GM19463 (cell line): ENCODE results near the gene RTKN2.
A peak's percentile ranks its signal among the peaks of the same experiment; 100 is the strongest.
"Not testable (repeated sequence)": the region's sequence is repeated elsewhere in the genome, so short reads cannot be mapped to it uniquely, and the experiment has no call there.

Experiments
- ATAC-seq: cut with Tn5 transposase; IDR thresholded peaks from one replicate; pipeline ENCODE4 v1.9.1; 2021; ENCODE audit warnings: mild to moderate bottlenecking, moderate library complexity; ENCODE audit not compliant: unreplicated experiment

RTKN2 gene

GRCh38 chr10:62268399-62269114, at the start of gene RTKN2:
RTKN2 (minus strand) TSS chr10:62268844; CDS start chr10:62268610, 234 bp downstream.
- peak; percentile 72 for ATAC-seq

GRCh38 chr10:62317257-62317656, 48.6 kb upstream of the RTKN2 start:
- ATAC-seq, result no peak

- no peak for ATAC-seq
These were observed 40.6 kb upstream of the RTKN2 start for GRCh38 chr10:62309254-62309653.

- no peak for ATAC-seq
These were observed 39.5 kb upstream of the RTKN2 start for GRCh38 chr10:62308101-62308500.

GRCh38 chr10:62307635-62308034, 39.0 kb upstream of the RTKN2 start:
- ATAC-seq, result no peak

- ATAC-seq, result no peak
These were observed 38.0 kb upstream of the RTKN2 start for GRCh38 chr10:62306663-62307062.

- no peak for ATAC-seq
These were observed 37.2 kb upstream of the RTKN2 start for GRCh38 chr10:62305813-62306212.

- ATAC-seq, result no peak
These were observed 35.3 kb upstream of the RTKN2 start for GRCh38 chr10:62303922-62304321.

- no peak for ATAC-seq
These were observed 34.1 kb upstream of the RTKN2 start for GRCh38 chr10:62302760-62303159.

- ATAC-seq, result no peak
These were observed 29.2 kb upstream of the RTKN2 start for GRCh38 chr10:62297857-62298256.

GRCh38 chr10:62284221-62284620, 15.6 kb upstream of the RTKN2 start:
- no peak for ATAC-seq

GRCh38 chr10:62281348-62281747, 12.7 kb upstream of the RTKN2 start:
- not testable (repeated sequence) for ATAC-seq

- ATAC-seq, result not testable (repeated sequence)
These were observed 11.7 kb upstream of the RTKN2 start for GRCh38 chr10:62280392-62280791.

GRCh38 chr10:62278441-62278910, 9.8 kb upstream of the RTKN2 start:
- no peak for ATAC-seq

- no peak for ATAC-seq
These were observed 9.3 kb upstream of the RTKN2 start for GRCh38 chr10:62277971-62278370.

GRCh38 chr10:62270020-62270419, 1.4 kb upstream of the RTKN2 start:
- ATAC-seq, result no peak

- no peak for ATAC-seq
These were observed 631 bp downstream of the RTKN2 start for GRCh38 chr10:62268027-62268398.

- no peak for ATAC-seq
These were observed 2.0 kb downstream of the RTKN2 start for GRCh38 chr10:62266611-62267010.

GRCh38 chr10:62266147-62266546, 2.5 kb downstream of the RTKN2 start:
- ATAC-seq, result no peak

GRCh38 chr10:62264702-62265436, 3.8 kb downstream of the RTKN2 start:
- ATAC-seq, result no peak

- no peak for ATAC-seq
These were observed 4.5 kb downstream of the RTKN2 start for GRCh38 chr10:62264126-62264525.

GRCh38 chr10:62261666-62262065, 7.0 kb downstream of the RTKN2 start:
- no peak for ATAC-seq
